HFFc6 (cell line): Measurements from ENCODE around the gene IFI16. TPM values are rescaled to one million over a fixed set of nuclear protein-coding genes. Genes with fewer than 3 reads are reported as not detected.

Experiments used
- DNase-seq: peaks from one replicate; pipeline ENCODE4 v3.0.0-alpha.2; 2018
- H3K27ac Mint-ChIP-seq: 2 replicates; pipeline ENCODE4 v1.8.0; 2020; ENCODE audit warnings: mild to moderate bottlenecking, mixed read lengths
- H3K27me3 Mint-ChIP-seq: 2 replicates; pipeline ENCODE4 v1.8.0; 2021; ENCODE audit warnings: mild to moderate bottlenecking, moderate library complexity, mixed read lengths; ENCODE audit not compliant: insufficient read depth
- H3K36me3 Mint-ChIP-seq: 2 replicates; pipeline ENCODE4 v1.8.0; 2021; ENCODE audit warnings: low read depth, mixed read lengths
- H3K4me1 Mint-ChIP-seq: 2 replicates; pipeline ENCODE4 v1.8.0; 2020; ENCODE audit warnings: low read depth, mixed read lengths
- H3K4me3 Mint-ChIP-seq: 2 replicates; pipeline ENCODE4 v1.8.0; 2020; ENCODE audit warnings: mild to moderate bottlenecking, moderate library complexity, mixed read lengths
- H3K9me3 Mint-ChIP-seq: 2 replicates; pipeline ENCODE4 v1.8.0; 2020; ENCODE audit warnings: mild to moderate bottlenecking, mixed read lengths
- total RNA-seq, 6 experiments: library from RNA; stranded (reverse); fragmentation: NEBNext Ultra II Directional; extraction: Animal tissue kit (Norgen Biotek cat#: 25700); gene quantifications; 2 replicates in 1 of 6; 3 replicates in 5 of 6; pipeline ENCODE4 v1.2.3, GENCODE V29; 2021
- TF ChIP-seq, protein P1 (sequence below): fragments of 200-600 bp; sonication (generic); IDR thresholded peaks from 2 replicates; pipeline ENCODE4 v1.5.0; 2021; ENCODE audit warnings: antibody characterized with exemption, mild to moderate bottlenecking

Gene IFI16
- total RNA-seq, 6 experiments from 2014 or later: 50.5 to 70.7 (median 67.3) TPM

- H3K4me3 Mint-ChIP-seq: no peak overlapping the region
- no peaks in the 10 kb centered on the region for H3K9me3 Mint-ChIP-seq
- TF ChIP-seq, protein P1, sequence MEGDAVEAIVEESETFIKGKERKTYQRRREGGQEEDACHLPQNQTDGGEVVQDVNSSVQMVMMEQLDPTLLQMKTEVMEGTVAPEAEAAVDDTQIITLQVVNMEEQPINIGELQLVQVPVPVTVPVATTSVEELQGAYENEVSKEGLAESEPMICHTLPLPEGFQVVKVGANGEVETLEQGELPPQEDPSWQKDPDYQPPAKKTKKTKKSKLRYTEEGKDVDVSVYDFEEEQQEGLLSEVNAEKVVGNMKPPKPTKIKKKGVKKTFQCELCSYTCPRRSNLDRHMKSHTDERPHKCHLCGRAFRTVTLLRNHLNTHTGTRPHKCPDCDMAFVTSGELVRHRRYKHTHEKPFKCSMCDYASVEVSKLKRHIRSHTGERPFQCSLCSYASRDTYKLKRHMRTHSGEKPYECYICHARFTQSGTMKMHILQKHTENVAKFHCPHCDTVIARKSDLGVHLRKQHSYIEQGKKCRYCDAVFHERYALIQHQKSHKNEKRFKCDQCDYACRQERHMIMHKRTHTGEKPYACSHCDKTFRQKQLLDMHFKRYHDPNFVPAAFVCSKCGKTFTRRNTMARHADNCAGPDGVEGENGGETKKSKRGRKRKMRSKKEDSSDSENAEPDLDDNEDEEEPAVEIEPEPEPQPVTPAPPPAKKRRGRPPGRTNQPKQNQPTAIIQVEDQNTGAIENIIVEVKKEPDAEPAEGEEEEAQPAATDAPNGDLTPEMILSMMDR: no peak
- H3K27ac Mint-ChIP-seq: no peak overlapping the region
- no peaks in the 10 kb centered on the region; the same call in 1 of the 2 replicates for H3K27me3 Mint-ChIP-seq
- H3K36me3 Mint-ChIP-seq: peaks cover 64% of the 10 kb centered on the region
- peaks cover 23% of the 10 kb centered on the region for H3K4me1 Mint-ChIP-seq
- DNase-seq: no peak
Observed at GRCh38 chr1:159051436-159051835, 41.7 kb downstream of the IFI16 start.

- H3K4me1 Mint-ChIP-seq: peaks cover 23% of the 10 kb centered on the region
- no peaks in the 10 kb centered on the region; the same call in 1 of the 2 replicates for H3K27me3 Mint-ChIP-seq
- no peaks in the 10 kb centered on the region for H3K9me3 Mint-ChIP-seq
- peak; percentile 13 for DNase-seq
- H3K36me3 Mint-ChIP-seq: peaks cover 64% of the 10 kb centered on the region
- H3K4me3 Mint-ChIP-seq: no peak overlapping the region
- H3K27ac Mint-ChIP-seq: peak overlapping the region; percentile 40
- TF ChIP-seq, protein P1: no peak
Observed at GRCh38 chr1:159054427-159054826, 44.7 kb downstream of the IFI16 start.

DNA sequence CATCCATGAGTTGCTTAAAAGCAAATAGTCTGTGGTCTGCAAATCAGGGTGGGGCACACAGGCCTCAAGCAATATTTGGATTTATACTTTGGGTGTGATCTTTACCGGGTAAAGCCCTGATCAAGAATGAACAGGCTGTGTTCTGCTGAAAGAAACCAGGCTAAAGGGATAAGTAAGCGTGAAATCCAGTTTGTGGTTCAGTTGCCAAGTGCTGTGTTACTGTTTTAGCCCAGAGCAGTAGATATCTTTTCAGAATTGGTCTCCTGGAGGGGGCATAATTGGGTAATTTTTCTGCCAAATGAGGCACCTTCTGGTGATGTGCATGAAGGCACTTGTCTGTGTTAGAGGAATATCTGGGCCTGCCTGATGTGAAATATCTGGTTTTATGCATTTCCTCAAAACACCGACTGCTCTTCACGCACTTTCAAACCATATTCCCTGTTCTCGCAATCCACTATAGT, 45.5 kb downstream of the IFI16 start:
- TF ChIP-seq, protein P1: no peak
- Mint-ChIP-seq H3K27me3 (no peaks in the 10 kb centered on the region; the same call in 1 of the 2 replicates), H3K9me3 (no peaks in the 10 kb centered on the region), H3K4me3 (no peak overlapping the region), H3K27ac (no peak overlapping the region), H3K36me3 (peaks cover 58% of the 10 kb centered on the region), H3K4me1 (peaks cover 23% of the 10 kb centered on the region)
- DNase-seq: no peak

- no peak overlapping the region for H3K27ac Mint-ChIP-seq
- no peaks in the 10 kb centered on the region for H3K9me3 Mint-ChIP-seq
- H3K36me3 Mint-ChIP-seq: peaks cover 48% of the 10 kb centered on the region
- peaks cover 23% of the 10 kb centered on the region for H3K4me1 Mint-ChIP-seq
- H3K4me3 Mint-ChIP-seq: no peak overlapping the region
- DNase-seq: no peak
- H3K27me3 Mint-ChIP-seq: no peaks in the 10 kb centered on the region; the same call in 1 of the 2 replicates
- TF ChIP-seq, protein P1: peak; percentile 30
Observed at GRCh38 chr1:159056069-159056698, 46.5 kb downstream of the IFI16 start.

DNA sequence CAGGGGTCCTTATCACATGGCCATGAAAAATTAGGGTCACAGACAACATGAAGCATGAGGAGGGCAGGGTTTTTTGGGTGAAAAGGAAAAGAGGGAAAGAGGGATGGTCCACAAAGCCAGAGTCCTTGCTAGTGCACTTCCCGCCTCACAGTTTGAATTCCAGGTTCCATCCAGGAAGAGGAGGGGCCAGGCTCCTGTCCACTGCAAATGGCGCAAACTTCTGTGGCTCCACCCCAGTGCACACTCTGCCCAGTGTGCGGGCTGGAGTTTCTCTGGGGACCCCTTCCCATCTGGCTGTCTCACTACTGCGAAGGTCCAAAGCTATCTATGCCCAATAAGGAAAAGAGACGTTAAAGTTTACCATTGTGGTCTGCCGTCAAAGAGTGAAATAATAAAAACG, 49.0 kb downstream of the IFI16 start:
- TF ChIP-seq, protein P1: no peak
- H3K27me3 Mint-ChIP-seq: peaks cover 5% of the 10 kb centered on the region

More for the DNA sequence above, 49.0 kb downstream of the IFI16 start:
- peaks cover 23% of the 10 kb centered on the region; the same call in 1 of the 2 replicates for H3K36me3 Mint-ChIP-seq
- H3K27ac Mint-ChIP-seq: no peak overlapping the region
- H3K4me3 Mint-ChIP-seq: no peak overlapping the region
- H3K4me1 Mint-ChIP-seq: peaks cover 11% of the 10 kb centered on the region
- no peaks in the 10 kb centered on the region for H3K9me3 Mint-ChIP-seq
- DNase-seq: no peak
